Measurements from ENCODE around the gene AIFM3. TPM values are rescaled to one million over a fixed set of nuclear protein-coding genes. Genes with fewer than 3 reads are reported as not detected.
A peak's percentile ranks its signal among the peaks of the same experiment; 100 is the strongest.

The AIFM3 gene
- total and polyA plus RNA-seq, 2 of the 13 experiments (the other 11 are each of a cell fraction or from before 2014, with no cell fraction given), result 9.0 to 15.3 TPM

DNA sequence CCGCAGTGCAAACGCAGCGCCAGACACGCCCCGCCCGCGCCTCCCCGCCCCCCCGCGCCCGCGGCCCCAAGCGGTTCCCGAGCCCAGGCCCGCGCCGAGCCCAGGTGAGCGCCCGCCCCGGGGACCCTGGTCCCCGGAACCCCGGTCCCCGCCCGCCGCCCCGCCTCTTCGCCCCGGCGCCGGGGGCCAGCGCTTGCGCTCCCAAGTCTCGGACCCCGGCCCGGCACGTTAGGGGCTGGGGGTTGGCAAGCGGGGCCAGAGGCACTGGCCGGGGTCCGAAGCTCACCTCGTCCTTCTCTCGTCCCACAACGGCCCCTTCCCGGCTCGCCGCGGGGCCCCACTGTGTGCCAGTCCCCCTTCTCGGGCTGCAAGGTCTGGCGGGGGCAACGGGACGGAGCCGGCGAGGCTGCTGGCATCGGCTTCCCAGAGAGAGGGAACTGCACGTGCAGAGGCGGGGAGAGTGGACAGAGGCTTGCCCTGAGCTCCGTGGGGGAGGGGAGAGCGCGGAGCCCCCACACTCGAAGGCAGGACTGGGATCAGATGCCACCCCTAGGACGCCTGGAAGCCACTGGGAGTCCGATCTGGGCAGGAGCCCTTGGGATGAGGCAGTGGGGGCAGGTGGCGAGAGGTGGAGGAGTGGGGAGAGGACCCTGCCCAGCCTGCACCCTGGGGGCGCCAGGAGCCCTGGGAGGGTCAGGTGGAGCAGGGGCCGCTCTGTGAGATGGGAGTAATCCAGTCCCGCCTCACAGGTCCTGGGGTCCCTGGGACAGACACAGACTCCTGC, 1.8 kb upstream of the AIFM3 start:
- H3K27ac ChIP-seq (ENCODE audit: extremely low read length, insufficient read depth, low read length), result peak overlapping the region; percentile 50
- in situ Hi-C loops (cut with HindIII; ENCODE audit: extremely low pct_ligation_motif_present, low pct_unique_long_range_greater_than_20kb), result no loop called here
- peak overlapping the region; percentile 60 to 72 (median 64) for H3K4me3 ChIP-seq (replicated peaks in 1 of 3; ENCODE audit: insufficient read depth in 1 of 3, low read depth in 2 of 3, low read length in 3 of 3)
- no peak for FAIRE-seq
- peaks cover 56% of the 10 kb centered on the region for H3K4me1 ChIP-seq (ENCODE audit: insufficient read depth, low read length)
- ChIA-PET CTCF (ENCODE audit: low intra/inter-chr PET ratio, low total read pairs) (no interaction called here), POLR2A (interaction anchor here (1.1 to 3.9 kb wide), 2 partner anchors 16 to 38 kb away, joined by 3 to 33 read pairs; partner anchors contain the start of gene LZTR1)
- peak overlapping the region; percentile 70 for H3K9ac ChIP-seq (ENCODE audit: insufficient read depth, low read depth, low read length)
- intact Hi-C loops (cut with micrococcal nuclease; ENCODE audit: unreplicated experiment), result no loop called here
- peak; percentile 10 for ATAC-seq
- DNase-seq (ENCODE audit: low spot score), result no peak
- peaks cover 4% of the 10 kb centered on the region for H3K79me2 ChIP-seq (ENCODE audit: insufficient read depth, low read length)
- 5% methylated on average over 8 of the region's 65 CpGs for WGBS (ENCODE audit: low lambda C conversion rate)
- H3K9me3 ChIP-seq (ENCODE audit: low read length), result no peaks in the 10 kb centered on the region
- BruUV-seq (replicated peaks), result no TSS peak
- no peaks in the 10 kb centered on the region for H3K36me3 ChIP-seq (replicated peaks in 1 of 2; ENCODE audit: control insufficient read depth in 1 of 2, insufficient read depth in 2 of 2, low read length in 2 of 2)
- no peaks in the 10 kb centered on the region for H4K20me1 ChIP-seq (ENCODE audit: insufficient read depth, low read length)
- H3K27me3 ChIP-seq (ENCODE audit: control insufficient read depth in 1 of 2, insufficient read depth in 2 of 2, low read length in 2 of 2), result no peaks in the 10 kb centered on the region
- no peak overlapping the region for H2AFZ ChIP-seq (ENCODE audit: low read length)
- peak overlapping the region; percentile 86 for H3K4me2 ChIP-seq (ENCODE audit: low read depth, low read length)
- TF ChIP-seq ZBTB7B (CRISPR knock-in tag; IDR thresholded peaks at IDR 0.05), result peak; percentile 54; the same call in 1 of the 2 replicates
- TF ChIP-seq SALL1 (CRISPR knock-in tag; IDR thresholded peaks at IDR 0.05), result peak; percentile 44; the same call in 1 of the 2 replicates
- TF ChIP-seq, protein P1, sequence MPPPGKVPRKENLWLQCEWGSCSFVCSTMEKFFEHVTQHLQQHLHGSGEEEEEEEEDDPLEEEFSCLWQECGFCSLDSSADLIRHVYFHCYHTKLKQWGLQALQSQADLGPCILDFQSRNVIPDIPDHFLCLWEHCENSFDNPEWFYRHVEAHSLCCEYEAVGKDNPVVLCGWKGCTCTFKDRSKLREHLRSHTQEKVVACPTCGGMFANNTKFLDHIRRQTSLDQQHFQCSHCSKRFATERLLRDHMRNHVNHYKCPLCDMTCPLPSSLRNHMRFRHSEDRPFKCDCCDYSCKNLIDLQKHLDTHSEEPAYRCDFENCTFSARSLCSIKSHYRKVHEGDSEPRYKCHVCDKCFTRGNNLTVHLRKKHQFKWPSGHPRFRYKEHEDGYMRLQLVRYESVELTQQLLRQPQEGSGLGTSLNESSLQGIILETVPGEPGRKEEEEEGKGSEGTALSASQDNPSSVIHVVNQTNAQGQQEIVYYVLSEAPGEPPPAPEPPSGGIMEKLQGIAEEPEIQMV (CRISPR knock-in tag; IDR thresholded peaks at IDR 0.05; ENCODE audit: low read depth), result no peak
- TF ChIP-seq ZNF292 (CRISPR knock-in tag; IDR thresholded peaks at IDR 0.05; ENCODE audit: borderline replicate concordance, low read depth), result 0 out of 2 replicates have a peak, but pooled peaks have one; percentile 70
- TF ChIP-seq FIP1L1 (IDR thresholded peaks at IDR 0.05; ENCODE audit: borderline replicate concordance, insufficient read depth, low read depth, low read length), result no peak
- no peak for TF ChIP-seq RFX5 (IDR thresholded peaks at IDR 0.05; ENCODE audit: low read depth, low read length)
- TF ChIP-seq MXD4 (CRISPR knock-in tag; IDR thresholded peaks at IDR 0.05), result 0 out of 2 replicates have a peak, but pooled peaks have one; percentile 27
- no peak for TF ChIP-seq TAF15 (IDR thresholded peaks at IDR 0.05; ENCODE audit: low read depth, low read length, poor library complexity, severe bottlenecking)
- TF ChIP-seq, protein P2, sequence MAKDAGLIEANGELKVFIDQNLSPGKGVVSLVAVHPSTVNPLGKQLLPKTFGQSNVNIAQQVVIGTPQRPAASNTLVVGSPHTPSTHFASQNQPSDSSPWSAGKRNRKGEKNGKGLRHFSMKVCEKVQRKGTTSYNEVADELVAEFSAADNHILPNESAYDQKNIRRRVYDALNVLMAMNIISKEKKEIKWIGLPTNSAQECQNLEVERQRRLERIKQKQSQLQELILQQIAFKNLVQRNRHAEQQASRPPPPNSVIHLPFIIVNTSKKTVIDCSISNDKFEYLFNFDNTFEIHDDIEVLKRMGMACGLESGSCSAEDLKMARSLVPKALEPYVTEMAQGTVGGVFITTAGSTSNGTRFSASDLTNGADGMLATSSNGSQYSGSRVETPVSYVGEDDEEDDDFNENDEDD (CRISPR knock-in tag; IDR thresholded peaks at IDR 0.05; ENCODE audit: borderline replicate concordance), result peak; percentile 27; the same call in 1 of the 2 replicates
- TF ChIP-seq MED13 (CRISPR knock-in tag; IDR thresholded peaks at IDR 0.05), result no peak
- peak; percentile 31; the same call in 1 of the 2 replicates for TF ChIP-seq NFKB2 (CRISPR knock-in tag; IDR thresholded peaks at IDR 0.05; ENCODE audit: borderline replicate concordance)
- 0 out of 2 replicates have a peak, but pooled peaks have one; percentile 65 for TF ChIP-seq ZNF230 (CRISPR knock-in tag; IDR thresholded peaks at IDR 0.05)
- TF ChIP-seq ARNT2 (CRISPR knock-in tag; IDR thresholded peaks at IDR 0.05; ENCODE audit: low read depth), result no peak
- TF ChIP-seq, protein P3, sequence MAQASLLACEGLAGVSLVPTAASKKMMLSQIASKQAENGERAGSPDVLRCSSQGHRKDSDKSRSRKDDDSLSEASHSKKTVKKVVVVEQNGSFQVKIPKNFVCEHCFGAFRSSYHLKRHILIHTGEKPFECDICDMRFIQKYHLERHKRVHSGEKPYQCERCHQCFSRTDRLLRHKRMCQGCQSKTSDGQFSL (CRISPR knock-in tag; IDR thresholded peaks at IDR 0.05), result no peak
- 0 out of 2 replicates have a peak, but pooled peaks have one; percentile 8 for TF ChIP-seq ELF3 (CRISPR knock-in tag; IDR thresholded peaks at IDR 0.05)
- TF ChIP-seq BORCS8-MEF2B (CRISPR knock-in tag; IDR thresholded peaks at IDR 0.05), result peak; percentile 65; the same call in 1 of the 2 replicates
- peak; percentile 72 for TF ChIP-seq RBM39 (IDR thresholded peaks at IDR 0.05; ENCODE audit: low read depth, low read length, poor library complexity, severe bottlenecking)
- TF ChIP-seq NPAS2 (CRISPR knock-in tag; IDR thresholded peaks at IDR 0.05; ENCODE audit: borderline replicate concordance), result no peak
- TF ChIP-seq, protein P4, sequence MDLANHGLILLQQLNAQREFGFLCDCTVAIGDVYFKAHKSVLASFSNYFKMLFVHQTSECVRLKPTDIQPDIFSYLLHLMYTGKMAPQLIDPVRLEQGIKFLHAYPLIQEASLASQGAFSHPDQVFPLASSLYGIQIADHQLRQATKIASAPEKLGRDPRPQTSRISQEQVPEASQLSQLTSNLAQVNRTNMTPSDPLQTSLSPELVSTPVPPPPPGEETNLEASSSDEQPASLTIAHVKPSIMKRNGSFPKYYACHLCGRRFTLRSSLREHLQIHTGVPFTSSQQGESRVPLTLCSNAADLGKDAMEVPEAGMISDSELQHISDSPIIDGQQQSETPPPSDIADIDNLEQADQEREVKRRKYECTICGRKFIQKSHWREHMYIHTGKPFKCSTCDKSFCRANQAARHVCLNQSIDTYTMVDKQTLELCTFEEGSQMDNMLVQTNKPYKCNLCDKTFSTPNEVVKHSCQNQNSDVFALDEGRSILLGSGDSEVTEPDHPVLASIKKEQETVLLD (CRISPR knock-in tag; IDR thresholded peaks at IDR 0.05; ENCODE audit: low read depth), result 0 out of 2 replicates have a peak, but pooled peaks have one; percentile 53
